Ishikawa (cell line): ENCODE results near the gene FGF14.
A peak's percentile ranks its signal among the peaks of the same experiment; 100 is the strongest.

Source experiments
- CEBPB ChIP-seq: IDR thresholded peaks from 2 replicates; pipeline ENCODE4 v1.6.1; 2012
- CREB1 ChIP-seq: IDR thresholded peaks from 2 replicates; pipeline ENCODE4 v1.6.1; 2012; ENCODE audit warnings: low read depth
- EGR1 ChIP-seq: IDR thresholded peaks from 2 replicates; pipeline ENCODE4 v1.6.1; 2012
- EP300 ChIP-seq: IDR thresholded peaks from 2 replicates; pipeline ENCODE4 v1.6.1; 2012; ENCODE audit warnings: borderline replicate concordance
- FOXM1 ChIP-seq: IDR thresholded peaks from 2 replicates; pipeline ENCODE4 v1.6.1; 2012; ENCODE audit warnings: low read depth, borderline replicate concordance
- NFIC ChIP-seq: IDR thresholded peaks from 2 replicates; pipeline ENCODE4 v1.6.1; 2012
- RAD21 ChIP-seq: IDR thresholded peaks from 2 replicates; pipeline ENCODE4 v1.6.1; 2012; ENCODE audit warnings: low read depth
- REST ChIP-seq: IDR thresholded peaks from 2 replicates; pipeline ENCODE4 v1.6.1; 2012; ENCODE audit warnings: low read depth, mild to moderate bottlenecking
- TAF1 ChIP-seq: IDR thresholded peaks from 2 replicates; pipeline ENCODE4 v1.6.1; 2012; ENCODE audit warnings: low read depth, mild to moderate bottlenecking
- TCF12 ChIP-seq: IDR thresholded peaks from 2 replicates; pipeline ENCODE4 v1.6.1; 2012; ENCODE audit warnings: low read depth
- TEAD4 ChIP-seq: IDR thresholded peaks from 2 replicates; pipeline ENCODE4 v1.6.1; 2012
- USF1 ChIP-seq: IDR thresholded peaks from 2 replicates; pipeline ENCODE4 v1.6.1; 2012
- YY1 ChIP-seq: IDR thresholded peaks from 2 replicates; pipeline ENCODE4 v1.6.1; 2012; ENCODE audit warnings: low read depth
- ZBTB7A ChIP-seq: IDR thresholded peaks from 2 replicates; pipeline ENCODE4 v1.6.1; 2012; ENCODE audit warnings: low read depth
- TF ChIP-seq, protein P1 (sequence below): IDR thresholded peaks from 2 replicates; pipeline ENCODE4 v1.6.1; 2012

Gene FGF14

DNA sequence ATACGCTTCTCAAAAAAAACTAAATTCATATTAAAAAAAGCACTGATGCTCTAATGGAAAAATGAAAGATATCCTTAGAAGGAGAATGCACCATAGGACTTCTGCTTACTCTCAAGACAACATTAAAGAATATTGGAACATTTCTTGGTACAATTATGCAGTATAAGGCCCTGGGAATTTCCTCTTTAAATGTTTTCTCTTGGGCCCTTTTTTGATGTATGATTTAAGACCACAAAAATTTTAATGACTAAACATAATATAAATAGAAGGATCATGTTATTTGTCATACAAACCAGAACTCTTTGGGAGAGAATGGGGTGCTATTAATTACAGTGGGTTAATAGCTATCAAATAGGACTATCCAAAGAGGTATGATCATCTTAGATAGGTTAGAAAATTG lies 403.7 kb downstream of the FGF14 start:
- TF ChIP-seq NFIC (no peak), CREB1 (no peak), FOXM1 (no peak), TEAD4 (no peak), EP300 (no peak), RAD21 (no peak), ZBTB7A (no peak), EGR1 (no peak), TAF1 (no peak), REST (no peak), TCF12 (no peak), CEBPB (no peak), YY1 (no peak), USF1 (no peak)
- TF ChIP-seq, protein P1, sequence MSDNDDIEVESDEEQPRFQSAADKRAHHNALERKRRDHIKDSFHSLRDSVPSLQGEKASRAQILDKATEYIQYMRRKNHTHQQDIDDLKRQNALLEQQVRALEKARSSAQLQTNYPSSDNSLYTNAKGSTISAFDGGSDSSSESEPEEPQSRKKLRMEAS = no peak

GRCh38 chr13:101996954-101997353 lies 404.9 kb downstream of the FGF14 start:
- TF ChIP-seq RAD21 (no peak), NFIC (no peak), TCF12 (no peak), CREB1 (no peak), REST (no peak), EP300 (no peak)

DNA sequence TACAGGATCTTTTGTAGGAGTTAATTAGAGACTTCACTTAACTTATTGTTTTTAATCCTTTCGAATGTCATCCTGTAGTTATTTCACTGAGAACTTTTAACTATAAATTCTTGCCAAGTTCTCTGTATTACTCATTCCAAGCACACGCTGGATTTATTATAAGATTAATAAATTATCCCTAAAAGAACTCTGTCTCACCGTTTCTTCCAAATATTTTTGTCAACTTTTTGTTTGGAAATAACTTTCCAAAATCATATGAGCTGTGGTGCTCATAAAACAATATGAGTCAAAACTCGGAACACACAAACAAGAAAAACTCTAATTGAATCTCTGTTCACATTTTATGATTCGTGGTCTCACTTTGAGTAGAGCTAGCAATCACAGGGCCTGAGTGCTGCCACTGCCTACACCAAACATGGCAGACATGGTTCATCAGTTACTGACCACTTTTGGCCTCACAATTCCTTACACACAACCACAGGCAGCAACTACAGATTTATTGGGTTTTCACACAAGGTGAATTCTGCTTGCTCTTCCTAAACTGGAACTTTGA lies 412.0 kb downstream of the FGF14 start:
- no peak for TF ChIP-seq RAD21
- TF ChIP-seq EGR1 = no peak
- TF ChIP-seq CREB1 = no peak
- no peak for TF ChIP-seq TAF1
- TF ChIP-seq TEAD4 = no peak
- TF ChIP-seq FOXM1 = no peak
- TF ChIP-seq YY1 = no peak
- no peak for TF ChIP-seq ZBTB7A
- TF ChIP-seq TCF12 = no peak
- no peak for TF ChIP-seq USF1
- TF ChIP-seq, protein P1 = no peak
- TF ChIP-seq EP300 = no peak
- no peak for TF ChIP-seq REST

GRCh38 chr13:101988140-101988539 lies 413.7 kb downstream of the FGF14 start:
- TF ChIP-seq REST (peak; percentile 76), TAF1 (no peak), ZBTB7A (no peak), USF1 (no peak), CEBPB (no peak)
- TF ChIP-seq, protein P1 = no peak
